CD14-positive monocyte (primary cell): ENCODE data around the gene DNAL1. TPM values are rescaled to one million over a fixed set of nuclear protein-coding genes. Genes with fewer than 3 reads are reported as not detected.
A peak's percentile ranks its signal among the peaks of the same experiment; 100 is the strongest.

Source experiments
- DNase-seq, 3 donors: peaks; one replicate each; pipeline ENCODE4 v3.0.0-alpha.2; 2011 to 2022
- H2AFZ ChIP-seq: 2 replicates; pipeline ENCODE4 v1.6.0; 2012; ENCODE audit warnings: mild to moderate bottlenecking, low read depth, low read length, inconsistent platforms; ENCODE audit not compliant: insufficient read depth, poor library complexity, severe bottlenecking
- H3K27ac ChIP-seq, 2 donors: 1 replicate in 1 of 2; 2 replicates in 1 of 2; pipeline ENCODE4 v1.5.1; 2012 to 2013; ENCODE audit warnings: low read length in 2 of 2, control low read depth in 1 of 2, inconsistent platforms in 1 of 2, low read depth in 1 of 2, mild to moderate bottlenecking in 1 of 2
- H3K27me3 ChIP-seq, 2 donors: one replicate each; pipeline versions ENCODE4 v1.6.0 to v1.6.1; 2011 to 2013; ENCODE audit warnings: low read length in 2 of 2; ENCODE audit not compliant: control insufficient read depth in 2 of 2, insufficient read depth in 2 of 2
- H3K36me3 ChIP-seq, 2 donors: replicated peaks in 1 of 2; 1 replicate in 1 of 2; 2 replicates in 1 of 2; pipeline versions ENCODE4 v1.5.1 to v1.6.1; 2012 to 2013; ENCODE audit warnings: low read length in 2 of 2, control low read depth in 1 of 2, inconsistent platforms in 1 of 2, mild to moderate bottlenecking in 1 of 2; ENCODE audit not compliant: insufficient read depth in 2 of 2, control insufficient read depth in 1 of 2
- H3K4me1 ChIP-seq, 2 donors: 1 replicate in 1 of 2; 2 replicates in 1 of 2; pipeline versions ENCODE4 v1.5.1 to v1.6.1; 2012 to 2013; ENCODE audit warnings: low read length in 2 of 2, control low read depth in 1 of 2, inconsistent platforms in 1 of 2, mild to moderate bottlenecking in 1 of 2, moderate library complexity in 1 of 2; ENCODE audit not compliant: insufficient read depth in 2 of 2, control insufficient read depth in 1 of 2
- H3K4me2 ChIP-seq: replicated peaks from 2 replicates; pipeline ENCODE3; 2012; ENCODE audit warnings: low read length, moderate library complexity, mild to moderate bottlenecking; ENCODE audit not compliant: poor library complexity, severe bottlenecking; ENCODE audit errors: extremely low read depth
- H3K4me3 ChIP-seq, 3 experiments: fragments of 200-600 bp in 1 of 3; sonication (generic) in 1 of 3; replicated peaks in 1 of 3; 1 replicate in 2 of 3; 2 replicates in 1 of 3; pipeline ENCODE4 v1.5.1; 2011 to 2013; ENCODE audit warnings: low read length in 3 of 3, mild to moderate bottlenecking in 3 of 3, control low read depth in 2 of 3, low read depth in 2 of 3, inconsistent platforms in 1 of 3, moderate library complexity in 1 of 3
- H3K79me2 ChIP-seq: 2 replicates; pipeline ENCODE4 v1.6.0; 2012; ENCODE audit warnings: mild to moderate bottlenecking, control low read depth, inconsistent platforms, low read length, moderate library complexity; ENCODE audit not compliant: insufficient read depth
- H3K9ac ChIP-seq: 2 replicates; pipeline ENCODE4 v1.6.0; 2017; ENCODE audit warnings: low read length, mild to moderate bottlenecking; ENCODE audit not compliant: insufficient read depth, poor library complexity, severe bottlenecking
- H3K9me3 ChIP-seq, 2 donors: replicated peaks in 1 of 2; 1 replicate in 1 of 2; 2 replicates in 1 of 2; pipeline versions ENCODE4 v1.5.1 to v1.6.1; 2012 to 2013; ENCODE audit warnings: low read length in 2 of 2, control low read depth in 1 of 2; ENCODE audit not compliant: control insufficient read depth in 1 of 2, insufficient read depth in 1 of 2
- H4K20me1 ChIP-seq: 2 replicates; pipeline ENCODE4 v1.6.0; 2012; ENCODE audit warnings: mild to moderate bottlenecking, low read length, control low read depth, moderate library complexity; ENCODE audit not compliant: insufficient read depth
- H3K27ac Mint-ChIP-seq, 7 donors: one replicate each; pipeline ENCODE4 v1.8.0; 2020; ENCODE audit warnings: mild to moderate bottlenecking in 7 of 7, mixed read lengths in 7 of 7, moderate library complexity in 6 of 7, inconsistent platforms in 2 of 7
- H3K27me3 Mint-ChIP-seq, 3 donors: one replicate each; pipeline ENCODE4 v1.8.0; 2021 to 2022; ENCODE audit warnings: low read depth in 3 of 3, mild to moderate bottlenecking in 3 of 3, mixed read lengths in 3 of 3, moderate library complexity in 3 of 3, inconsistent platforms in 1 of 3
- H3K36me3 Mint-ChIP-seq, 2 donors: one replicate each; pipeline ENCODE4 v1.8.0; 2020; ENCODE audit warnings: mixed read lengths in 2 of 2, inconsistent platforms in 1 of 2, mild to moderate bottlenecking in 1 of 2
- H3K4me1 Mint-ChIP-seq: one replicate; pipeline ENCODE4 v1.8.0; 2020; ENCODE audit warnings: mild to moderate bottlenecking, mixed read lengths
- H3K4me3 Mint-ChIP-seq, 2 donors: one replicate each; pipeline ENCODE4 v1.8.0; 2020; ENCODE audit warnings: mild to moderate bottlenecking in 2 of 2, mixed read lengths in 2 of 2, moderate library complexity in 1 of 2
- H3K9me3 Mint-ChIP-seq, 7 donors: one replicate each; pipeline ENCODE4 v1.8.0; 2020 to 2022; ENCODE audit warnings: mixed read lengths in 7 of 7, mild to moderate bottlenecking in 6 of 7, moderate library complexity in 6 of 7, inconsistent platforms in 2 of 7
- WGBS: methylation state at CpG from one replicate; pipeline ENCODE4 v1.1.5; 2013; ENCODE audit warnings: missing lambda C conversion rate; ENCODE audit not compliant: insufficient coverage; 5-methylcytosine and 5-hydroxymethylcytosine counted together
- intact Hi-C, 2 donors: fragments of 100-400 bp; cut with micrococcal nuclease; formaldehyde crosslinking; loops; one replicate each; pipeline versions ENCODE4 v1.15.0 to v1.15.1; 2023
- polyA plus RNA-seq, 3 donors: library from polyadenylated mRNA; depleted of rRNA in 1 of 3; unstranded in 2 of 3; stranded (reverse) in 1 of 3; fragments of 300-500 nt in 2 of 3; fragments of >200 nt in 1 of 3; fragmentation: Illumina TruSeq in 2 of 3; gene quantifications; 1 replicate in 2 of 3; 2 replicates in 1 of 3; pipeline ENCODE4 v1.2.3, GENCODE V29; 2012 to 2021
- TF ChIP-seq, protein P1 (sequence below): fragments of 200-600 bp; IDR thresholded peaks from one replicate; pipeline ENCODE4 v1.8.0; 2022; ENCODE audit warnings: antibody characterized with exemption, mild to moderate bottlenecking

The DNAL1 gene
- polyA plus RNA-seq, 3 donors: 0.68 to 3.4 (median 2.0) TPM

DNA sequence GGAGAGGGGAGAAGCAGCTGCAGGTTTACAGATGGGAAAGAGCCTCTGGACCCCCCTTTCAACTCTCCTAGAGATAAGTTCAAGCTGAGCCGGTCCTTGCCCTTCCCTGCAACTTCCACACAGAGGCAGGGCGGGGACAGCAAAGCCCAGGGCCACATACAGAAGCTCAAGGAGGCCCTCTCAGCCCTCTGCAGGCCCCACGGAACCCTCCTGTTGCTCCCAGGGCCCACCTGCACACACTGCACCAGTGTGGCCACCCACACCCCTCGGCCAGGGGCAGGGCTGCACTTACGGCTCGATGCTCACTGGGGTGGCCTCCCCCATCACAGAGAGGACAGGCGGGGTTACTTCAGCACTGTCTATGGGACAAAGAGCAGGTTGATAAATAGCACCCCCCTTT is 82.4 kb downstream of the DNAL1 start:
- Histone ChIP-seq H3K79me2 (peaks cover 32% of the 10 kb centered on the region), H3K9me3 (no peaks in the 10 kb centered on the region), H3K4me3 (no peak overlapping the region), H3K4me1 (peaks cover 42 to 54% of the 10 kb centered on the region in 2 donors), H3K36me3 (peaks cover 86 to 96% of the 10 kb centered on the region in 2 donors), H3K27me3 (no peaks in the 10 kb centered on the region), H3K27ac (peak overlapping the region in 1 of 2 donors; percentile 43), H3K4me2 (no peak overlapping the region), H2AFZ (no peak overlapping the region), H4K20me1 (peaks cover 100% of the 10 kb centered on the region), H3K9ac (no peak overlapping the region)
- Mint-ChIP-seq H3K4me3 (no peak overlapping the region), H3K9me3 (peaks cover 0 to 3% (median 0%) of the 10 kb centered on the region in 7 donors), H3K27me3 (peaks cover 0 to 2% (median 0%) of the 10 kb centered on the region in 3 donors), H3K36me3 (peaks cover 81 to 93% of the 10 kb centered on the region in 2 donors), H3K27ac (peak overlapping the region in 2 of 7 donors; percentile 20 to 50), H3K4me1 (peaks cover 51% of the 10 kb centered on the region)
- intact Hi-C loops: loop anchor here in 1 of 2 donors (10.0 kb wide), 1 partner anchor 288 kb away; the partner anchor contains the start of genes BBOF1 and ENTPD5
- DNase-seq: no peak
- WGBS: 100% methylated on average over 6 of the region's 7 CpGs
- TF ChIP-seq, protein P1, sequence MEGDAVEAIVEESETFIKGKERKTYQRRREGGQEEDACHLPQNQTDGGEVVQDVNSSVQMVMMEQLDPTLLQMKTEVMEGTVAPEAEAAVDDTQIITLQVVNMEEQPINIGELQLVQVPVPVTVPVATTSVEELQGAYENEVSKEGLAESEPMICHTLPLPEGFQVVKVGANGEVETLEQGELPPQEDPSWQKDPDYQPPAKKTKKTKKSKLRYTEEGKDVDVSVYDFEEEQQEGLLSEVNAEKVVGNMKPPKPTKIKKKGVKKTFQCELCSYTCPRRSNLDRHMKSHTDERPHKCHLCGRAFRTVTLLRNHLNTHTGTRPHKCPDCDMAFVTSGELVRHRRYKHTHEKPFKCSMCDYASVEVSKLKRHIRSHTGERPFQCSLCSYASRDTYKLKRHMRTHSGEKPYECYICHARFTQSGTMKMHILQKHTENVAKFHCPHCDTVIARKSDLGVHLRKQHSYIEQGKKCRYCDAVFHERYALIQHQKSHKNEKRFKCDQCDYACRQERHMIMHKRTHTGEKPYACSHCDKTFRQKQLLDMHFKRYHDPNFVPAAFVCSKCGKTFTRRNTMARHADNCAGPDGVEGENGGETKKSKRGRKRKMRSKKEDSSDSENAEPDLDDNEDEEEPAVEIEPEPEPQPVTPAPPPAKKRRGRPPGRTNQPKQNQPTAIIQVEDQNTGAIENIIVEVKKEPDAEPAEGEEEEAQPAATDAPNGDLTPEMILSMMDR: no peak

DNA sequence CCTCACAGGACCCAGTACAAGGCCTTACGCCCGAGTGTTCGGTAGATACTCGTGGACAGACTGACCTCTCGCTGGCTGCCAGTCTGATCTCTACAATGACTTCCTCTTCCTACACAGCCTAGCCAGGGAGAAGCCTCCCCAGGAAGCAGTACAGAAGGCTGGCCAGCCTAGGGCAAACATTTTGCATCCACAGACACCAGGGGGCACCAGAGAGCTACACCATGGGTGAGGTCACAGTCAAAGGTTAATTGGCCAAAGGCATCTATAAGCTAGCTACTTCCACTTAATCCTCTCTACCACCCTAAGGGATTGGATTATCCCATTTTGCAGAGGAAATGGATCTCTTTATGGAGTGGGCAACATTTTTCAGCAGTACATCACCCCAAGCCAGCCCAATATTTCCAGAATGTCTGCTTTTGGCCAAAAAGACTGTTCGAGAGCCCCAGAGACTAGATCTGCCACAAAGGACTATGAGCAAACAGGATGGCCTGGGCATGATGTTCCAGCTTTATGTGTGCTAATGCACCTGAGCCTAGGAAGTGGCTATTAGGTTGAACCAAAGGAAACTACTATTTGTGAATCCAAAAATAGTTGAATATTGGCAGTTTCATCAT is 84.0 kb downstream of the DNAL1 start:
- TF ChIP-seq, protein P1: peak; percentile 93
- H4K20me1 ChIP-seq: peaks cover 99% of the 10 kb centered on the region
- H3K4me1 Mint-ChIP-seq: peaks cover 44% of the 10 kb centered on the region
- peak overlapping the region; percentile 2 for H3K4me2 ChIP-seq
- H2AFZ ChIP-seq: no peak overlapping the region
- H3K9me3 ChIP-seq: no peaks in the 10 kb centered on the region
- H3K79me2 ChIP-seq: peaks cover 42% of the 10 kb centered on the region
- no peak overlapping the region for H3K4me3 ChIP-seq
- H3K36me3 Mint-ChIP-seq: peaks cover 72 to 87% of the 10 kb centered on the region in 2 donors
- H3K27ac ChIP-seq: peak overlapping the region; percentile 22 to 35
- H3K27me3 ChIP-seq: no peaks in the 10 kb centered on the region
- H3K27me3 Mint-ChIP-seq: peaks cover 0 to 2% (median 0%) of the 10 kb centered on the region in 3 donors
- H3K9ac ChIP-seq: no peak overlapping the region
- 18% methylated on average over 6 of the region's 6 CpGs for WGBS
- peaks cover 73 to 92% of the 10 kb centered on the region in 2 donors for H3K36me3 ChIP-seq
- intact Hi-C loops: loop anchor here (1.0 to 10.0 kb wide), 4 partner anchors 96 to 286 kb away; partner anchors contain the start of genes BBOF1 (in 1 of the 2), ENTPD5 (in 1 of the 2) and ZNF410 (in 1 of the 2)
- H3K4me1 ChIP-seq: peaks cover 39 to 51% of the 10 kb centered on the region in 2 donors
- peak overlapping the region; percentile 20 to 69 for H3K4me3 Mint-ChIP-seq
- H3K9me3 Mint-ChIP-seq: peaks cover 0 to 3% (median 0%) of the 10 kb centered on the region in 7 donors
- DNase-seq: peak; percentile 91 to 94 (median 91)
- peak overlapping the region; percentile 75 to 93 (median 88) for H3K27ac Mint-ChIP-seq
